GM20000 (cell line): ENCODE measurements around the gene MMP21.

Source experiments
- DNase-seq: peaks from one replicate; pipeline ENCODE4 v3.0.0; 2012; ENCODE audit warnings: low spot score
- CTCF ChIP-seq: IDR thresholded peaks from 2 replicates; pipeline ENCODE4 v1.5.1; 2012; ENCODE audit warnings: mild to moderate bottlenecking, control low read depth; ENCODE audit errors: extremely low read depth, missing control alignments

MMP21 gene

GRCh38 chr10:125742465-125742864 lies 33.2 kb downstream of the MMP21 start:
- DNase-seq = no peak
- no peak for TF ChIP-seq CTCF

- DNase-seq = no peak
- no peak for TF ChIP-seq CTCF
Measured at GRCh38 chr10:125739994-125740679, 35.5 kb downstream of the MMP21 start.

GRCh38 chr10:125738206-125738605 lies 37.4 kb downstream of the MMP21 start:
- no peak for DNase-seq
- no peak for TF ChIP-seq CTCF

- TF ChIP-seq CTCF = no peak
Measured at GRCh38 chr10:125734823-125735222, 40.8 kb downstream of the MMP21 start.

GRCh38 chr10:125734148-125734547 lies 41.5 kb downstream of the MMP21 start:
- TF ChIP-seq CTCF = no peak
- no peak for DNase-seq

More at GRCh38 chr10:125734823-125735222, 40.8 kb downstream of the MMP21 start:
- DNase-seq = no peak

GRCh38 chr10:125727436-125727835 lies 48.2 kb downstream of the MMP21 start:
- no peak for TF ChIP-seq CTCF
- DNase-seq = no peak

- no peak for DNase-seq
- TF ChIP-seq CTCF = no peak
Measured at GRCh38 chr10:125726914-125727313, 48.7 kb downstream of the MMP21 start.
